NOMO-1 (cell line): ENCODE measurements around the gene HSPA1L.
"Not testable (repeated sequence)": the region's sequence is repeated elsewhere in the genome, so short reads cannot be mapped to it uniquely, and the experiment has no call there.

Experiments used
- DNase-seq, 2 experiments: peaks; one replicate each; lab custom pipeline; 2025; ENCODE audit not compliant: unreplicated experiment in 2 of 2; lab: John Stamatoyannopoulos, UW

The HSPA1L gene

GRCh38 chr6:31815025-31815838 is at the start of gene HSPA1L, which contains the start of gene HSPA1A:
Gene HSPA1L, minus strand, starts transcription at chr6:31815283. Its CDS starts 3,311 bp downstream, at chr6:31811972.
Gene HSPA1A, plus strand, starts transcription at chr6:31815543. Its CDS starts 214 bp downstream, at chr6:31815757.
- DNase-seq = peak; percentile 72 to 74

- DNase-seq = no peak
Measured at GRCh38 chr6:31864818-31865204, 49.7 kb upstream of the HSPA1L start.

- DNase-seq = not testable (repeated sequence)
Measured at GRCh38 chr6:31864123-31864562, 49.1 kb upstream of the HSPA1L start.

- peak; percentile 99 to 100 for DNase-seq
Measured at GRCh38 chr6:31862344-31863235, 47.5 kb upstream of the HSPA1L start, which contains the start of gene NEU1. Gene NEU1, minus strand, starts transcription at chr6:31862821. Its CDS starts 45 bp downstream, at chr6:31862776.

- DNase-seq = no peak
Measured at GRCh38 chr6:31861919-31862343, 46.8 kb upstream of the HSPA1L start.

GRCh38 chr6:31861150-31861549 is 46.1 kb upstream of the HSPA1L start:
- DNase-seq = no peak

- no peak for DNase-seq
Measured at GRCh38 chr6:31860349-31860748, 45.3 kb upstream of the HSPA1L start.

- DNase-seq = no peak
Measured at GRCh38 chr6:31859923-31860322, 44.8 kb upstream of the HSPA1L start.

- no peak for DNase-seq
Measured at GRCh38 chr6:31858707-31859106, 43.6 kb upstream of the HSPA1L start.

GRCh38 chr6:31857774-31858173 is 42.7 kb upstream of the HSPA1L start:
- not testable (repeated sequence) for DNase-seq

- not testable (repeated sequence) for DNase-seq
Measured at GRCh38 chr6:31851980-31852718, 37.1 kb upstream of the HSPA1L start.

- no peak for DNase-seq
Measured at GRCh38 chr6:31851485-31851832, 36.4 kb upstream of the HSPA1L start.

- no peak for DNase-seq
Measured at GRCh38 chr6:31850765-31851484, 35.8 kb upstream of the HSPA1L start.

GRCh38 chr6:31847276-31847978 is 32.3 kb upstream of the HSPA1L start:
- no peak for DNase-seq

GRCh38 chr6:31844507-31844906 is 29.4 kb upstream of the HSPA1L start:
- no peak for DNase-seq

- no peak for DNase-seq
Measured at GRCh38 chr6:31842053-31842452, 27.0 kb upstream of the HSPA1L start.

- DNase-seq = not testable (repeated sequence)
Measured at GRCh38 chr6:31839779-31840126, 24.7 kb upstream of the HSPA1L start.

- DNase-seq = no peak
Measured at GRCh38 chr6:31838968-31839367, 23.9 kb upstream of the HSPA1L start.

GRCh38 chr6:31838114-31838553 is 23.1 kb upstream of the HSPA1L start:
- DNase-seq = not testable (repeated sequence)
